Hepatocyte (in vitro differentiated cells): Measurements from ENCODE around the gene FES.

Source experiments
- CTCF ChIP-seq: fragments of 200-600 bp; sonication (generic); IDR thresholded peaks from 2 replicates; pipeline ENCODE4 v1.5.1; 2016; ENCODE audit warnings: antibody characterized with exemption, mild to moderate bottlenecking; ENCODE audit not compliant: poor library complexity
- EZH2 ChIP-seq: fragments of 200-600 bp; sonication (generic); IDR thresholded peaks from 2 replicates; pipeline ENCODE4 v1.6.1; 2016; ENCODE audit warnings: antibody characterized with exemption, mild to moderate bottlenecking, borderline replicate concordance

- TF ChIP-seq CTCF (no peak), EZH2 (no peak)
These were observed 27.0 kb downstream of the FES start for GRCh38 chr15:90911302-90911623.
